Activated CD8-positive, alpha-beta T cell treated with anti-CD3 and anti-CD28 coated beads for 36 hours (primary cell): ENCODE measurements around the gene MTFR1L. TPM values are rescaled to one million over a fixed set of nuclear protein-coding genes. Genes with fewer than 3 reads are reported as not detected.

Source experiments
- ATAC-seq: fragments of 200-7000 bp; cut with Tn5 transposase; one replicate; pipeline ENCODE4 v1.10.0; 2021; ENCODE audit warnings: mild to moderate bottlenecking, moderate library complexity
- CTCF ChIA-PET: fragments of 350-600 bp; sonication (Branson Sonifier 250); formaldehyde crosslinking; loops from one replicate; lab custom pipeline; 2021; ENCODE audit warnings: antibody characterized with exemption; lab: Charles Lee
- POLR2A ChIA-PET: fragments of 350-600 bp; sonication (Branson Sonifier 250); formaldehyde crosslinking; loops from one replicate; lab custom pipeline; 2021; ENCODE audit warnings: antibody characterized with exemption; lab: Charles Lee
- DNase-seq: peaks from one replicate; pipeline ENCODE4 v3.0.0-alpha.2; 2020
- H3K27ac Mint-ChIP-seq: one replicate; pipeline ENCODE4 v1.8.0; 2021; ENCODE audit warnings: mild to moderate bottlenecking, mixed read lengths
- H3K27me3 Mint-ChIP-seq: one replicate; pipeline ENCODE4 v1.8.0; 2021; ENCODE audit warnings: mixed read lengths
- H3K36me3 Mint-ChIP-seq: one replicate; pipeline ENCODE4 v1.8.0; 2021; ENCODE audit warnings: low read depth, mixed read lengths
- H3K4me1 Mint-ChIP-seq: one replicate; pipeline ENCODE4 v1.8.0; 2021; ENCODE audit warnings: low read depth, mixed read lengths
- H3K4me3 Mint-ChIP-seq: one replicate; pipeline ENCODE4 v1.8.0; 2021; ENCODE audit warnings: mild to moderate bottlenecking, moderate library complexity, mixed read lengths
- H3K9me3 Mint-ChIP-seq: one replicate; pipeline ENCODE4 v1.8.0; 2021; ENCODE audit warnings: mixed read lengths
- CTCF ChIP-seq: fragments of 200-600 bp; IDR thresholded peaks from one replicate; pipeline ENCODE4 v1.8.0; 2022; ENCODE audit warnings: antibody characterized with exemption, mild to moderate bottlenecking
- intact Hi-C: fragments of 100-400 bp; cut with micrococcal nuclease; formaldehyde crosslinking; loops from one replicate; pipeline ENCODE4 v1.10.0; 2022
- total RNA-seq, 2 experiments: library from RNA; stranded (reverse); gene quantifications; one replicate each; pipeline ENCODE4 v1.2.3, GENCODE V29; 2021

Gene MTFR1L
- total RNA-seq, 2 experiments from 2014 or later: 25.6 to 27.4 TPM

GRCh38 chr1:25784575-25785051 lies 35.1 kb upstream of the MTFR1L start:
- intact Hi-C loops: no loop called here
- ATAC-seq (no peak), DNase-seq (no peak)
- no peak for TF ChIP-seq CTCF
- H3K27ac Mint-ChIP-seq: no peak overlapping the region
- no peaks in the 10 kb centered on the region for H3K9me3 Mint-ChIP-seq
- H3K4me3 Mint-ChIP-seq: no peak overlapping the region
- ChIA-PET CTCF (no interaction called here), POLR2A (interaction anchor here (0.6 kb wide), 1 partner anchor 213 kb away, joined by 3 read pairs; no protein-coding TSS in a partner anchor)
- H3K36me3 Mint-ChIP-seq: no peaks in the 10 kb centered on the region
- no peaks in the 10 kb centered on the region for H3K27me3 Mint-ChIP-seq
- peaks cover 2% of the 10 kb centered on the region for H3K4me1 Mint-ChIP-seq

DNA sequence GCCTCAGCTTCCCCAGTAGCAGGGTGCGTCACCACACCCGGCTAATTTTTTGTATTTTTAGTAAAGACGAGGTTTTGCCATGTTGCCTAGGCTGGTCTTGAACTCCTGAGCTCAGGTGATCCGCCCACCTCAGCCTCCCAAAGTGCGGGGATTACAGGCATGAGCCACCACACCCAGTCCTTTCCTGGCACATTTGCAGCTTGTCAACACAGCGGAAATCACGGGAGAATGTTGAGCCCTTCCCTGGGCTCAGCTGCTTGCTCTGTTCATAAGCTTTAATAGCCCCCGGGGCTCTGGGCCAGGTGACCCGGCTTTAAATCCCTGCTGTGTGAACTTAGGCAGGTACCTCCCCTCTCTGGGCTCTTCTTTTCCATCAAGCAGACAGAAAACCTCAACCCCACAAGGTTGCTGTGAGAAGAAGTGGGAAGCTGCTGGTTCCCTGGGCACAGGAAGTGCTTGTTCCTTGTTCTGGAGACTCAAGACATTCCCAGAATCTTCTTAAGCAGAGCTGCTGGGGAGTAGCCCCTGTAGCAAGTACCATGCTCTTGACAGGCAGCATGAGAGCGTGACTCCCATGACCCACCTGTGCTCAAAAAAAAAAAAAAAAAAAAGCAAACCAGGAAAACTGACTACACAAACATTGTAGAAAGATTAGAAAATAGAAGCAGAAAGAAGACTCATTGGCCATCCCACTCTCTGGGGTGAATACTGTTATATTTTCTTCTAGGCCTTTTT lies 34.3 kb upstream of the MTFR1L start:
- CTCF ChIA-PET: interaction anchor here (0.6 kb wide), 1 partner anchor 8 kb away, joined by 3 read pairs; no protein-coding TSS in a partner anchor
- intact Hi-C loops: no loop called here
- Mint-ChIP-seq H3K4me1 (peaks cover 2% of the 10 kb centered on the region), H3K4me3 (no peak overlapping the region), H3K36me3 (no peaks in the 10 kb centered on the region), H3K27ac (no peak overlapping the region), H3K27me3 (no peaks in the 10 kb centered on the region), H3K9me3 (no peaks in the 10 kb centered on the region)
- TF ChIP-seq CTCF: no peak
- ATAC-seq: no peak
- POLR2A ChIA-PET: no interaction called here
- DNase-seq: no peak

GRCh38 chr1:25786887-25787759 lies 32.6 kb upstream of the MTFR1L start:
- no peak for DNase-seq
- ATAC-seq: peak; percentile 34
- Mint-ChIP-seq H3K36me3 (no peaks in the 10 kb centered on the region), H3K9me3 (no peaks in the 10 kb centered on the region), H3K27me3 (no peaks in the 10 kb centered on the region), H3K4me3 (no peak overlapping the region), H3K27ac (no peak overlapping the region), H3K4me1 (peaks cover 2% of the 10 kb centered on the region)
- POLR2A ChIA-PET: interaction anchor here (1.0 to 1.5 kb wide), 2 partner anchors 13 to 215 kb away, joined by 3 read pairs; no protein-coding TSS in a partner anchor
- TF ChIP-seq CTCF: no peak
- intact Hi-C loops: no loop called here
- CTCF ChIA-PET: interaction anchor here (0.7 to 2.5 kb wide), 6 partner anchors 9 to 111 kb away, joined by 3 to 14 read pairs (median 4); partner anchors contain the start of gene SELENON

GRCh38 chr1:25787760-25788166 lies 32.0 kb upstream of the MTFR1L start:
- peaks cover 2% of the 10 kb centered on the region for H3K4me1 Mint-ChIP-seq
- intact Hi-C loops: no loop called here
- no peak for ATAC-seq
- ChIA-PET POLR2A (interaction anchor here (1.0 to 1.5 kb wide), 2 partner anchors 14 to 216 kb away, joined by 3 read pairs; no protein-coding TSS in a partner anchor), CTCF (interaction anchor here (0.7 to 2.5 kb wide), 4 partner anchors 9 to 112 kb away, joined by 3 to 14 read pairs (median 4); partner anchors contain the start of gene SELENON)
- H3K9me3 Mint-ChIP-seq: no peaks in the 10 kb centered on the region
- no peak overlapping the region for H3K27ac Mint-ChIP-seq
- TF ChIP-seq CTCF: no peak
- no peaks in the 10 kb centered on the region for H3K36me3 Mint-ChIP-seq
- no peak for DNase-seq
- H3K27me3 Mint-ChIP-seq: no peaks in the 10 kb centered on the region
- H3K4me3 Mint-ChIP-seq: no peak overlapping the region
